SKM-1 treated with dmso at 0.1 percent for 144 hours (cell line): ENCODE results near the gene HEATR5A.
A peak's percentile ranks its signal among the peaks of the same experiment; 100 is the strongest.
"Not testable (repeated sequence)": the region's sequence is repeated elsewhere in the genome, so short reads cannot be mapped to it uniquely, and the experiment has no call there.

ENCODE experiments used
- DNase-seq: peaks from one replicate; lab custom pipeline; 2025; ENCODE audit not compliant: unreplicated experiment; lab: John Stamatoyannopoulos, UW

Gene HEATR5A

DNA sequence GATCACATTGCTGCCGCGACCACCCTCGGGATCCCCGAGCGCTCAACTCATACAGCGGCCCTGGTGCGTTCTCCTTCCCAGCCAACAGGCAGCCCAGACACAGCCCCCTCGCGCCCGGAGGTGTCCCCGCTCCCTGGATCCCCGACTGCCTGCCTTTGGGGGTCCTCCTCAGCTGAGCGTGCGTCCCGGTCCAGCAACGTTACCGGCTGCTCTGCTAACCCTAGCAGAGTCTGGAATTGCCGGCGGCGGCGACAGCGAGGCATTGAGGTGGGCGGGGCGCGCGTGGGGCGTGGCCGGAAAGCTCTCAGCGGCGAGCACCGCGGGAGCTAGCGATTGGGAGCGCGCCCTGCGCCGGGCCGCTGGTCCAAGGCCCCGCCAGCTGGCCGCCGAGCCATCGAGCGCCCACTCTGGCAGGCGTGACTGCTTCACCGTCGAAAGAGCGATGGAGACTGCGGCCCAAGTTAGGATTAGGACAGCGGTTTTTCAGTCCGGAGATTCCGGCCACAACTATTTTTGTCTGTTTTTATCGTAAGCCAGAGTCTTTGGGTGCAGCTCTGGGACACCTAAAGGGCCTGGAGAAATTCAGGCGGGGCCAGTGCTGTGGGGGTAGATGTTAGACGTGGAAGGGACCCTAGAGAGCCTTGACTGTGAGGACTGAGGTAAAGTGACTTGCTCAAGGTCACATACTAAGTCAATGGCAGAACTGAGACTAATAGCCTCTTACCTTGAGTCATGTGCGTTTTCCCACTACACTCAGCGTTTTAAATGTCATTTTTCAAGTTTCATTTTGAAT lies at the start of gene HEATR5A:
HEATR5A (minus strand) TSS at position 232 of the 793 bp plus-strand sequence. CDS start 17,575 bp downstream, outside the sequence.
- peak; percentile 79 for DNase-seq

DNA sequence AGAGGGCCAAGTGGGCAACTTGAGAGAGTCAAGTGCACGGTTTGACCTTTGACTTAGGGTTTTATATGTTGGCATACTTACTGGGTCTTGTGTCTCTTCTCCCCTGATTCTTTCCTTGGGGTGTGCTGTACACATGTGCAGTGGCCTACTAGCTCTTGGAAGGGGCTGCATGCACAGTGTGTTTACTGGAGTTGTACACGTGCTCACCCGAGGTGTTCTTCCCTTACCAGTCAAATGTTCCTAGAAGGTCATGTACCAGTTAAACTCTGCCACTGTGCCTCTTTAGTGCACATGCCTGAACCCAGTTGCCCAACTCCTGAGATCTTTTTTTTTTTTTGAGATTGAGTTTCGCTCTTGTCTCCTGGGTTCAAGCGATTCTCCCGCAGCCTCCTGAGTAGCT lies 46.2 kb upstream of the HEATR5A start:
- no peak for DNase-seq

DNA sequence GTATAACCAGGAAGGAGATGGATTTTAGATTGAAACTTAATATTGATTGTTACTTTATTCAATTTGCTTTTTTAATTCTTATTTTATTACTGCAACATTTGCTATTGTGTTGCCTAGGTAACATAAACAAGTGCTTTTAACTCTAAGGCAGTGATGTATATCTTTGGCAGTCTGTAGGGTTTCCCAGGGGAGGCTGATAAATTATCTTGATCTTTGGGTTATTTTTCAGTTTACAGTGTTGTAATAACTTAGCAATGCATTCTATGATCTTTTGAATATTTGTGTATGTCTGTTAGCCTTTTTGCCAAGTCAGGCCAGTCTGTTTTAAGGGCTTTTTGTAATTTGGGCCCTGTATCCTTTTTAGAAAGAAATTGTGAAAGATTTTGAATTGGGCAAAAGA lies 44.8 kb upstream of the HEATR5A start:
- no peak for DNase-seq

DNA sequence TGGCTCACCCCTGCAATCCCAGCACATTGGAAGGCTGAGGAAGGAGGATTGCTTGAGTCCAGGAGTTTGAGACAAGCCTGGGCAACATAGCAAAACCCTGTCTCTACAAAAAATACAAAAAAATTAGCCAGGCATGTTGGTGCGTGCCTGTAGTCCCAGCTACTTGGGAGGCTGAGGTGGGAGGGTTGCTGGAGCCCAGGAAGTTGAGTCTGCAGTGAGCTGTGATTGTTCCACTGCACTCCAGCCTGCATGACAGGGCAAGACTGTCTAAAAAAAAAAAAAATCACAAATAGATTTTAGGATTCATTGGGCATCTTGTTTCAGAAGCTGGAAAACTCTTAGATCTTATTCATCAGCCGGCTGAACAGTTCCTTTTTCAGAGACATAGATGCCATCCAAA lies 42.1 kb upstream of the HEATR5A start:
- not testable (repeated sequence) for DNase-seq

DNA sequence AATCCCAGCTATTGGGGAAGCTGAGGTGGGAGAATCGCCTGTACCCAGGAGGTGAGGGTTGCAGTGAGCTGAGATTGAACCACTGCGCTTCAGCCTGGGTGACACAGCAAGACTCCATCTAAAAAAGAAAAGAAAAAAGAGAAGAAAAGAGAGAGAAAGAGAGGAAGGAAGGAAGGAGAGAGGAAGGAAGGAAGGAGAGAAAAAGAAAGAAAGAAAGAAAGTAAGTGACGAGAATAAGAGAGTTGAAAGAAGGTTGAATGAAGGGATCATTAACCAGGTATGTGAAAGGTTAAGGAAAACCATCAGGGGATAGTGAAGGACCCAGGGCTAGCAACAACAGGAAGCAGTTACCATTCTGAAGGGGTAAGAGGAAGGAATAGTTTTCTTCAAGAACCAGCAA lies 41.2 kb upstream of the HEATR5A start:
- DNase-seq = no peak

DNA sequence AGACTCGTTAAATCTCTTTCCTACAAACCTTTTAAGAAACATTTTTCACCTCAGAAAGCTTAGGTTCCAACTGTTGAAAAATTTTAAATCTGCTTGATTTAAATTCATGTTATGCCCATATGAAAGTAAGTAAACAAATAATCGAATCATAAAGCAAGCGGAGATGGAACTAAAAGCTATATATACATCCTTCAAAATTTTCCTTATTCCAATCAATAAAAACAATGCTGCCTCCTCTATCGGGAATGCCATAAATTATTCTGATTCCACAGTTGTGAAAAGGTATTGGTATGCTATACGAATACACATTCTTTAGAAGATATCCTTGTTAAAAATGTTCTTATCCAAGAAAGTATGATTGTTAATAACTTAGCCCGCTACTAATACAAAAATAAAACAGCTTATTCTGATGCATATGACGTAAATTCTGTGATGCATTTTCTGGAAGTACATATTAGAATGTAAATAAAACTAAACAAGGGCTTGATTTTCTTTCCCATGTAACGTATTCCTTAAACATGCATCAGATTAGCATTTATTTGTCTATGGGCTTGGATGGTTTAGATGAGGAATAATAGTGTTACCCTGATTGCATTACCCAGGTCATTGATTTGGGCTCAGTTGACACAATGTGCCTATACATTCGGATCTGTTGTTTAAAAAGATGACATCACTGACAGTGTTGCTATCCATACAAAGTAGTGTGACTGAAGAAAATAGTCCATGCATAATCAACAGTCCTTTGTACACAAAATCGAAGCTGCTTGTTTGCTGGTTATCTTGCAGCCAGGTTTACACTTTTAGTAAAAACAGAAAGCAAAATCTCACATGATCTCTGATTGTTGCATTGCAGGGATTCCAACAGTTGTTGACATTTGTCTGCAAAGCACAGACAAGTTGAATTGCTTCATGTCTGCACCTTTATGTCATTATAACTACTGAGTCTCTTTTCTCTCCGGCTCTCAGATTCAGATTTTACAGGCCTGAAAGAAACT lies 37.6 kb upstream of the HEATR5A start:
- DNase-seq = no peak

DNA sequence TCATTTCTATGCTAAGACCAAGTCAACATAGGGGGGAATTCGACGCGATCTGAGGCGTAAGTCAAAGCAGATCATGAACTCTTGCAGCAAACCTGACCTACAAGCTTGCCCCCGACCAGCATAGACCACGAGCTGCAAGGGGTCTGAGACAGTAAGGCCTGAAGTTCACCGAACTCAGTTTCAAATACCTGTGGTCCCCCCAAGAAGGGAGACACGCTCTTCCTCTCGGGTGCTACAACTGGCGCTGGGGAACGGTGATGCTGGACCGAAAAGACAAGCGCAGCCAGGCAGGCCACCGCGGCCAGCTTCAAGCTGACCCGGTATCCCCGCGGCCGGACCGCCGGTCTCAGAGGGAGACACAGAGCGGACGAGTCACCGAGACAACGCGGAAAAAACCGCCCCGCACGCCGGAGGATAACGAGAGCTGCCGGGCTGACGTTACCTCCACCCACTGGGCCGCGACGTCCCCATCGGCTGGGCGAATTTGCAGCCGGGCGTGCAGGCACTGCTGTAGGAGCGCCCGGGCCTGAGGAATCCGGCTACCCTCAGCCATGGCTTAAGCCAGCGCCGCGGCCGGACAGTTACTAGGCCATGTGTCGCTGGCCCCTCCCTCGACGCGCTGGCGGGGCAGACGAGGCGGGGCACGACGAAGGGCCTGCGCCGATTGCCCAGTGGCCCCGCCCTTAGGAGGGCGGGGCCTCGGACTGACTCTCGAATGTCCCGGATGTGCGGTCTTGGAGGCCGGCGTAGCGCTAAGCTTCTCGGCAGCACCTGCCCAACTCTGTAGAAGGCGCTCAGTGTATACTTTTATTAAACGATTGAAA lies 36.7 kb upstream of the HEATR5A start, which contains the start of gene DTD2:
DTD2 (minus strand) TSS at position 666 of the 824 bp plus-strand sequence; CDS start at position 553, 113 bp downstream.
- DNase-seq = peak; percentile 77

DNA sequence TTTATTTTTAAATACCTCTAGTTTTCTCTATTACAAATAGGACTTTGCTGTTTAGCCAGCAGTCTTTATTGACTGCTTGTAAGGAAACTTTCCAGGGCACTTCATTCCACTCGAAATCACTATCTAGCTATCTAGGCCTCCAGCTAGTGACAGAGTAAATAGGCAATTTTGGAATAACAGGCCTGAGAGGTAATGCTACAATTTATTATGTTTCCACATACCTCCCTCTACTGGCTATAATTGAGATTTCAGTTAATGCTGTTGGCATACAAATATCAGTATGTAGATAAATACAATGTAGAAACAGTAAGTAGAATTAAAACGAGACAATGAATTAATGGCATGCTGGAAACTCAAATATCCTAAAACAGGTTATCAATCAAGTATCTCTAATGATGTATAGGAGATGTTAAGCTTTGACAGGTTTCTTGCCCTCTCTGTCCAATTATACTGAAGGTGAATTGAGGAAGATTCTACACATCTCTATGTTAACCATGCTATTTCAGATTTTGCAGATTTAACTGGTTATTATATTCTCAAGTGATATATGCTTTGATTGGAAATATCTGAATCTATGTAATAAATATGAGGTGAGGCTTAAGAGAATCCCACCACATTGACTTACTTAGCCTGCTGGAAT lies 29.7 kb upstream of the HEATR5A start:
- DNase-seq = no peak

DNA sequence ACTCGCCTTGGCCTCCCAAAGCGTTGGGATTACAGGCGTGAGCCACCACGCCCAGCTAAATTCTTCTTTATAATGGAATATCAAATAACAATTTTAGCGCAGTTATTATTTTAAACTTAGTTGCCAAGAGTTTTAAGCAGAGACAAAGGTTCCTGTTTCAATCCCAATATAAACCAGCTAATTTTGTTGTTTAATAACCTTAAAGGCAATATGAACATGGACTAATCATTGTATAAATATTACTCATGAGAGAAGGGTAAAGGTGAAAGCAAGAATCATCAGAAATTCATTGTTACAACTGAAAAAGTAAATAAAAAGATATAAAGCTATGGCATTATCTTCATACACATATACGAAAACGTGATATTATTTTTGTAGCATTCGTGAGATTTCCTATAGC lies 28.8 kb upstream of the HEATR5A start:
- no peak for DNase-seq

DNA sequence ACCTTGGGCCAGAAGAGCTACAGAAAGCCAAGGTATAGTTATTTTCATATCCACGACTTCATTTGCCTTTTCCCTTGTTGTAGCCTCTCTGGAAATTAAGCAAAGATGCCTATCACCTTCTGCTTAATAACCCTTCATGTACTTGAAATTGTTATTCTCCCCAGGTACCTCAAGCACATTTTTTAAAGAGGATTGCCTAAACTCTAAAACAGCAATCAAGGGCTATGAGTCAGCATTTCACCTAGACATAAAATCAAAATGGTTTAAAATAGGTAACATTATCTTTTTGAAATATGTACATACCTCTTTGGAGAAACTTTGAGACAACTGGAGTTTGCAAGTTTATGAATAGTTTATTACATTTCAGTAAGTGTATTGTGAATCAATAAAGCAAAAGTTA lies 25.4 kb upstream of the HEATR5A start:
- no peak for DNase-seq

DNA sequence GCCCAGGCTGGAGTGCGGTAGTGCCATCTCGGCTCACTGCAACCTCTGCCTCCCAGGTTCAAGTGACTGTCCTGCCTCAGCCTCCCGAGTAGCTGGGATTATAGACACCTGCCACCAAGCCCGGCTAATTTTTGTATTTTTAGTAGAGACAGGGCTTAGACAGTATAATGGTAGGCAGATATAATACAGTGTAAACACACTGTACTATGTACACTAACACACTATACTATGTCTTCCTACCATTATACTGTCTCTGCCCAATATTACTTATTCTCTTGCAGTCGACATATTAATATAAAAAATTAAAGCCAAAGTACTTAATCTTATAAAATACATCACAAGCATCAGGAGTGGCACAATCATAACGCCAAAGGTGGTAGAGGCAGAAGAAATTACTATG lies 21.9 kb upstream of the HEATR5A start:
- DNase-seq = no peak

DNA sequence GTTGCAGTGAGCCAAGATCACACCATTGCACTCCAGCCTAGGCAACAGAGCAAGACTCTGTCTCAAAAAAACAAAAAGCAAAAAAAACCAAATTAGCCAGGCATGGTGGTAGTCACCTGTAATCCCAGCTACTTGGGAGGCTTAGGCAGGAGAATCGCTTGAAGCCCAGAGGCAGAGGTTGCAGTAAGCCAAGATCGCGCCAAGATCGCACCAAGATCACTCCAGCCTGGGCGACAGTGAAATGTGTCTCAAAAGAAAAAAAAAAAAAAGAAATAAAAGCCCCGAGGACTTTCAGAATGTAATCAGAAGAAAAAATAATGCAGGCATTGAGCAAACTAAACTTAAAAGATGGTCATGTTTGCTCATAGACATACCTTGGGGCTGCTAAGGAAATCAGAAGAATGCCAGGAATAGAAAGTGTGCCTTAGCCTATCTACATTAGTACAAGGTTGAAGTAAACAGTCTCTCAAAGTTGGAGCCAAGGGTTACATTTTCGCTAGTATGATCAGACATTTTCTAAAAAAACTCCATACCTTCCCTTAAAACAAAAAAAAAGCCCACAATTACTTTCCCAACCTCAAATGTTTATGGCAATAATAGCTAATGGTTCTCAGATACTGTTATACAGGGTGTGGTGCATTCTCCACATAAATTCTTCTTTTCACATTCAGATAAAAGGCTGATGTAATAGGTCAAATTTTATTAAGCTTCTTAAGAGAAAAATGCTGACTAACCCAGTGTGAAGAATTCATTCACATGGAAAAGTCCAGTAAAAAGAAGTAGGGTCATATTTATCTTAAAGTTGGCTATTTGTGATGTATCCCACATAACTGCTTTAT lies 21.1 kb upstream of the HEATR5A start:
- DNase-seq = no peak

DNA sequence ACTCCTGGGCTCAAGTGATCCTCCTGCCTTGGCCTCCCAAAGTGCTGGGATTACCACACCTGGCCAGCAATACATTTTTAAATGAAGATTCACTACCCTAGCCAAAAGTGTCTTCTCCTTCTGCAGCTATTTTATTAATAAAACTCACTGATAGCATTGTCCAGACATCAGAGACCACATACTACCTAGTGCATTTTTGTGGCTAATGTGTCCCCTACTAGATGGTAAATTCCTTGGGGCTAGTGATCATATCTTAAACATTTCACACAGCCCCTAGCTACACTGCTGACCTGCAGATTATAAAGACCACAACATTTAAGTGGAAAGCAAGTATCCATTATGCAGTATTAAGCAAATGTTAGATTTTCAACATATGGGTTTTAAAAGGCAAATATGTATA lies 19.9 kb upstream of the HEATR5A start:
- no peak for DNase-seq

DNA sequence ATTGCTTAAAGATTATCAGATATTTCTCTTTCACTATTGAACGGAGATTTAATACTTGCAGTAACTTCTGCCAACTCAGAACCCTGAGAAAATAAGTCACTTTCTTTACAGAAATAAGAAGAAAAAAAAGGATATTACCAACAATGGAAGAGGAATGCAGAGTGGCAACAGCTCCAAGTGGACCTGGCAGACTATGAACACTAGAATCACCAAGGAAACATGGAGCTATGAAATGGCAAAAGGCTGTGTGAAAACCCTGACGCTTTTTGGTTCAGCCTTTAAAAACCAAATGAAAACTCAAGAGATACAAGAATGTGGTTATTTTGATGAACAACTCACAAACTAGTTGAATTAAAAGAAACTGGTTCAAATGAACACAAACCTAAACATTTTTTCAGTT lies 19.2 kb upstream of the HEATR5A start:
- DNase-seq = no peak

DNA sequence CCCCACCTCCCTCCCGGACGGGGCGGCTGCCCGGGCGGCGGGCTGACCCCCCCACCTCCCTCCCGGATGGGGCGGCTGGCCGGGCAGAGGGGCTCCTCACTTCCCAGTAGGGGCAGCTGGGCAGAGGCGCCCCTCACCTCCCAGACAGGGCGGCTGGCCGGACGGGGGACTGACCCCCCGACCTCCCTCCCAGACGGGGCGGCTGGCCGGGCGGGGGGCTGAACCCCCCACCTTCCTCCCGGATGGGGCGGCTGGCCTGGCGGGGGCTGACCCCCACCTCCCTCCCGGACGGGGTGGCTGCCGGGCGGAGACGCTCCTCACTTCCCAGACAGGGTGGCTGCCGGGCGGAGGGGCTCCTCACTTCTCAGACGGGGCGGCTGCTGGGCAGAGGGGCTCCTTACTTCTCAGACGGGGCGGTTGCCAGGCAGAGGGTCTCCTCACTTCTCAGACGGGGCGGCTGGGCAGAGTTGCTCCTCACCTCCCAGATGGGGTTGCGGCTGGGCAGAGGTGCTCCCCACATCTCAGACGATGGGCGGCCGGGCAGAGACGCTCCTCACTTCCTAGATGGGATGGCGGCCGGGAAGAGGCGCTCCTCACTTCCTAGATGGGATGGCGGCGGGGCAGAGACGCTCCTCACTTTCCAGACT lies 16.8 kb upstream of the HEATR5A start:
- not testable (repeated sequence) for DNase-seq

DNA sequence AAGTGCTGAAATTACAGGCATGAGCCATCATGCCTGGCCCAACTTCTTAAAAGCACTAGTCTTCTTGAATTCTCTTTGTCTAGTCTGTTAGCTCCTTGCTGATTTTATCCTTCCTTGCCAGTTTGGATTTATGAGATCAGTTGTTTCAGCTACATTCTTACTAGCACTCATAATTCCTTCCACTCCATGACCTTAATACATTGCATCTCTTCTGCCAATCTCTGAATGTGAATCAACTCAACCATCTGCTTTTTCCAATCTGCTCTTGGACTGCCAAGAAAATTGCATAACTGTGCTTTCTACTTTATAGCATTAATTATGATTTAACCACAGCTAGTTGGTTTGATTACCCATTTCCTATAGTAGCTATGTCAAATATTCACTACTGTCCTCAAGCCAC lies 14.9 kb upstream of the HEATR5A start:
- no peak for DNase-seq

DNA sequence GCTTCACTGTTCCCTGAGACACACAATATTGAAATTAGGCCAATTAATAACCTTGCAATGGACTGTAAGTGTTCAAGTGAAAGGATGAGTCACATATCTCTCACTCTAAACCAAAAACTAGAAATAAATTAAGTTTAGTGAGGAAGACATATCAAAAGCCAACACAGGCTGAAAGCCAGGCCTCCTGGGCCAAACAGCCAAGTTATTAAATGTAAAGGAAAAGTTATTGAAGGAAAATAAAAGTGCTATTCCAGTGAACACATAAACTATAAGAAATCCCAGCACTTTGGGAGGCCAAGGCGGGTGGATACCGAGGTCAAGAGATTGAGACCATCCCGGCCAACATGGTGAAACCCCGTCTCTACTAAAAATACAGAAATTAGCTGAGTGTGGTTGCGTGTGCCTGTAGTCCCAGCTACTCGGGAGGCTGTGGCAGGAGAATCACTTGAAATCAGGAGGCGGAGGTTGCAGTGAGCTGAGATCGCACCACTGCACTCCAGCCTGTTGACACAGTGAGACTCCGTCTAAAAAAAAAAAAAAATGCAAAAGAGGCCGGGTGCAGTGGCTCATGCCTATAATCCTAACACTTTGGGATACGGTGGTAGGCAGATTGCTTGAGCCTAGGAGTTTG lies 10.4 kb upstream of the HEATR5A start:
- DNase-seq = no peak

DNA sequence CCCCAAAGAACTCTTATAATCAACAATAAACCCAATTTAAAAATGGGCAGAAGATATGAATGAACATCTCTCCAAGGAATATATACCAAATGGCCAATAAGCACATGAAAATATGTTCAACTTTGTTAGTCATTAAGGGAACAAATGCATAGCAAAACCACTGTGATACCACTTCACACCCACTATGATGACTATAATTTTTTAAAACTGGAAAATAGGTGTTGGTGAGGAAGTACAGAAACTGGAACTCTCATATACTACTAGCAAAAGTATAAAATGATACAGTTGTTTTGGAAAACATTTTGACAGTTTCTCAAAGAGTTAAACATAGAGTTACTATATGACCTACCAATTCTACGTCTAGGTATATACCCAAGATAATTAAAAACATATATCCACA lies 9.4 kb upstream of the HEATR5A start:
- no peak for DNase-seq

DNA sequence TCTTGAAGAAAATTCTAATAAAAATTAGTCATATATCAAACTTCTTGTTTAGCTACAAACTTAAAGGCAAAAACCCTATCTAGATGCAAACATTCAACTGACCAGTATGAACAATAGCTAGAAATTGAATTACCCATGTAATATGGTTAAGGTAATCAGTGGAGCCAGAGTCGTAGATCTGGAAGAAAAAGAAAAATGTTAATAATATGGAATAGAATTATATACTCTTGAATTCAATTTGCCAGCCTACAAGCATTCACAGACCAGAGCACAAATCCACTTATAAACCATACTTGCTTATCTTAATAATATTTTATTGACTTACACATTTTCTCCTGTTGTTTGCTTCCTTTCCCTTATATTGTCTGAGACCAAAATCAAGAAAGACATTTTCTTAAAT lies 7.7 kb upstream of the HEATR5A start:
- DNase-seq = no peak
